ENCODE measurements around the gene RPSA.

GRCh38 chr3:39387411-39387975, 19.0 kb upstream of the RPSA start:
- TF ChIP-seq CTCF (IDR thresholded peaks at IDR 0.05 in 2 of 3, conservative IDR thresholded peaks at IDR 0.05 in 1 of 3; ENCODE audit: borderline replicate concordance in 1 of 3, insufficient read depth in 1 of 3, low read depth in 2 of 3, low read length in 2 of 3), result no peak
- TF ChIP-seq RAD21 (IDR thresholded peaks at IDR 0.05; ENCODE audit: low read depth), result no peak
